ENCODE results near the gene PACS2.

GRCh38 chr14:105267820-105268548 is 46.6 kb upstream of the PACS2 start:
- TF ChIP-seq EZH2 (IDR thresholded peaks at IDR 0.05; ENCODE audit: borderline replicate concordance, low read depth, low read length, severe bottlenecking) = no peak
- TF ChIP-seq CTCF (IDR thresholded peaks at IDR 0.05; ENCODE audit: extremely low read depth in 1 of 2, insufficient read depth in 1 of 2, low read depth in 1 of 2, low read length in 2 of 2) = no peak
- TF ChIP-seq POLR2A (IDR thresholded peaks at IDR 0.05; ENCODE audit: low read depth, low read length) = no peak
- no peak for TF ChIP-seq POLR2AphosphoS5 (IDR thresholded peaks at IDR 0.05; ENCODE audit: insufficient read depth, low read depth, low read length)
- no peak for TF ChIP-seq MAX (IDR thresholded peaks at IDR 0.05; ENCODE audit: insufficient read depth, insufficient read length)
- no peak for TF ChIP-seq MYC (IDR thresholded peaks at IDR 0.05; ENCODE audit: low read depth, low read length)
- TF ChIP-seq FOS (IDR thresholded peaks at IDR 0.05; ENCODE audit: borderline replicate concordance, insufficient read depth, low read length) = no peak
- TF ChIP-seq JUN (IDR thresholded peaks at IDR 0.05; ENCODE audit: borderline replicate concordance, insufficient read depth, insufficient read length, low read depth) = no peak
